Activated CD4-positive, alpha-beta T cell treated with anti-CD3 and anti-CD28 coated beads for 48 hours (primary cell): ENCODE results near the gene RAB5B.
A peak's percentile ranks its signal among the peaks of the same experiment; 100 is the strongest.
"Not testable (repeated sequence)": the region's sequence is repeated elsewhere in the genome, so short reads cannot be mapped to it uniquely, and the experiment has no call there.

ENCODE experiments used
- DNase-seq: peaks from one replicate; pipeline ENCODE4 v3.0.0-alpha.2; 2020

The RAB5B gene

GRCh38 chr12:55984861-55985260, 11.0 kb downstream of the RAB5B start:
- no peak for DNase-seq

DNA sequence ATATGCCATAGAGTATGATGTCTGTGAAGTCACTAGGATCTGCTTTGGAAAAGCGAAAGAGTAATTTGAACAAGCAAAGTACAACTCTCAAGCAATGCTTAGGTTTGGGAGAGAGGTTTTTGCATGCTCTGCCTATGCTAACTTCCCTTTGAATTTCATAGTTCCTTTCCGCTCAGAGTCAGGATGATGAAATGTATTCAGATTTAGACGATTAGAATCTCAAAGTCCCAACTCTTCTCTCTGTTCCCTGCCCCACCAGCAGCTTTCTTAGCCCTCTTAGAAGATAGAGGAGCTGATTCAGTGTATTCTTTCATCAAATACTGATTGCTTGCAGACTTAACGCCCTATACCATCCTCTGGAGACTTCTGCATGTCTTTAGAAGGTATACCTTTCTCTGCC, 11.5 kb downstream of the RAB5B start:
- no peak for DNase-seq

DNA sequence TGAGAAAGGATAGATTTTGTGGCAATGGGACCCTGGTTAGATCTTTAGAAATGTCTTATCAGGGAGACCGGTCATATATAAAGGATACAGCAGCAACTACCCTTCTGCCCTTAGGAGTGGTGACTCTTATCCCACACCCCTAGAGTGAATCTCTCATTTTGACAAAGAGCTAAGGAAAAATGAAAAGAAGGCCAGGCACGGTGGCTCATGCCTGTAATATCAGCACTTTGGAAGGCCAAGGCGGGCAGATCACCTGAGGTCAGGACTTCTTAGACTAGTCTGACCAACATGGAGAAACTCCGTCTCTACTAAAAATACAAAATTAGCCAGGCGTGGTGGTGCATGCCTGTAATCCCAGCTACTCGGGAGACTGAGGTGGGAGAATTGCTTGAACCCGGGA, 12.1 kb downstream of the RAB5B start:
- DNase-seq: not testable (repeated sequence)

GRCh38 chr12:55991110-55991509, 17.2 kb downstream of the RAB5B start:
- no peak for DNase-seq

- DNase-seq: no peak
These were observed 19.5 kb downstream of the RAB5B start for GRCh38 chr12:55993230-55993853.

DNA sequence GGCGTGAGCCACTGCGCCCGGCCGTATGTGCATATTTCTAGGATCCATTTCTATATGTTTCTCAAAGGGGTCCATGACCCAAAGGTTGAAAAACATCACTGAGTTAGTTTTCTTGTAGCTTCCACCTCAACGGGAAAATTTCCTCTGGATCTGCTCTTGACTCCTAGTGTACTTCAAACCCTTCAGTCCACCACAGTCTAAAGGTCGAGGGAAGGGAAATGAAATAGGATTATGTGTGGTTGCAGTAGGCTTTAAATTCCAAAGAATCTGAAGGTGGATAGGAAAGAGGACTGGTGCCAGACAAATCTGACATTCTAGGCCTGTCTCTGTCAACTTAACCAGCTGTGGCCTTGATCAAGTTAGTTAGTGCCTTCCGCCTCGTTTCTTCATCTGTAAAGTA, 21.5 kb downstream of the RAB5B start:
- DNase-seq: no peak

GRCh38 chr12:55996201-55996714, 22.4 kb downstream of the RAB5B start:
- DNase-seq: peak; percentile 70

DNA sequence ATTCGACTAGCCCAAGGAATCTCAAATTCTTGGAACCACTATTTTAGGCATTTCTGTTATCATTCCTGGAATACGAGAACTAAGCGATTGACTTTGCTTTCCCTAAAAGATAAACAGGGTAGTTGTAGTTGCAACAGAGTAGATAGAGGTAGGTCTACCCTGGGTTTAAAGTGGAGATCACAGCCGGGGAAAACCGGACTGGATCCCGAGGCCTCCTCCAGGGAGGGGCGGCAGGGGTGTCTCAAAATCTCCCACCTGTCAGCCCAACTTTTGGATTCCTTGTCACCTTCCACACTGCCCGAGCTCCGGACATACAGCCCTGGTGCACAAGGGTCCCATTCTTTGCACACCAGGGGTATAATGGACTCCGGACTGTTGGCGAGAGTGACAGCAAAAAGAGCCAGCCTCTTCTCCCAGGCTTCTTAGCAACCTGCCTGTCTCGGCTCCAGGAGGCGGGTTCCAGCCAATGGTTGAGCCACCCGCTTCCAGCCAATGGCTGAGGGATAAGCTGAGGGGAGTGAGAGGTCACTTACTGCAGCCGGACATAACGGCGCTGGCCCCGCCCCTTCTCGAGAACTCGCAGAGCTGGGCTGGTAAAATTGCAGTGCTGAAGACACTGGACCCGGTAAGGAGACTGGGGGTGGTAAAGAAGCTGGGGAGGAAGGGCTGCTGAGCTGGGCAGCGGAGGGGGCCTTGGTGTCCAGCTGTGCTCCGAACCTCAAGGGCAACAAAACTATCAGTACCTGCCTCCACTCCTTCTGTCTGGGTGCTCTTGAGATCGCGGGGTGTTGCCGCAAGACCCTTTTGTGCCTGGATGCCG, 23.0 kb downstream of the RAB5B start, which contains the start of gene SUOX:
Gene SUOX (plus strand): TSS at position 562 of the 820 bp plus-strand sequence. CDS start 4,946 bp downstream, outside the sequence.
- DNase-seq: peak; percentile 64

GRCh38 chr12:55997535-55997859, 23.6 kb downstream of the RAB5B start:
- no peak for DNase-seq

DNA sequence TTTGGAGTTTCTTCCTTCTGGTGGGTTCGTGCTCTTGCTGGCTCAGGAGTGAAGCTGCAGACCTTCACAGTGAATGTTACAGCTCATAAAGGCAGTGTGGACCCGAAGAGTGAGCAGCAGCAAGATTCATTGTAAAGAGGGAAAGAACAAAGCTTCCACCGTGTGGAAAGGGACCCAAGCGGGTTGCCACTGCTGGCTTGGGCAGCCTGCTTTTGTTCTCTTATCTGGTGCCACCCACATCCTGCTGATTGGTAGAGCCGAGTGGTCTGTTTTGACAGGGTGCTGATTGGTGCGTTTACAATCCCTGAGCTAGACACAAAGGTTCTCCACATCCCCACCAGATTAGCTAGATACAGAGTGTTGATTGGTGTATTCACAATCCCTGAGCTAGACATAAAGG, 25.6 kb downstream of the RAB5B start:
- DNase-seq: not testable (repeated sequence)

- not testable (repeated sequence) for DNase-seq
These were observed 26.2 kb downstream of the RAB5B start for GRCh38 chr12:55999999-56000540.

DNA sequence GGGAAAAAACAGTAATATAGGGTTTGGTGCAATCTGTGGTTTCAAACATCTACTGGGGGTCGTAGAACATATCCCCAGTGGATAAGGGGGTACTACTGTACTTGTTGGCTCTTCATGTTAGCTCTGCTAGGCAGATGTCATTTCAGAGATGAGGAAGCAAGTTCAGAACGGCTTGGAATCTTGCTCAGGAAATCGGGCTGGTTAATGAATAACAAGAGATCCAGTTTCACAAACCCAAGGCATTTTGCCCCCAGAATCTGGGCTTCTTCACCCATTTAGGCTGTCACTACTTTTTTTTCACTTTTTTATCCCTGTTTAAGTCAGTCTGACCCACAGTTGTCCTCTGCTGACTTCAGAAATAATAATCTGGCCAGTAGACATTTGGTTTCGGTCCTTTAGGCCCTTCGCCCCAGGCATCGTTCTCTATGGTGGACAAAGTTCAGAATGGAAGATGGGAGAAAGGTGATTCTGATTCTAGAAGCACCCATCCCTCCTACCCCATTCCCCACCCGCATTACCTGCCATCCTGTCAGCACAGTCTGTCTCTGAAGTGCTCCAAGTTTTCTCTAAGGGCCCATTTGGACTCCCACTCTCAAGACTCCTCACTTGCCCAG, 27.7 kb downstream of the RAB5B start:
- no peak for DNase-seq

- DNase-seq: not testable (repeated sequence)
These were observed 29.5 kb downstream of the RAB5B start for GRCh38 chr12:56003376-56003775.

DNA sequence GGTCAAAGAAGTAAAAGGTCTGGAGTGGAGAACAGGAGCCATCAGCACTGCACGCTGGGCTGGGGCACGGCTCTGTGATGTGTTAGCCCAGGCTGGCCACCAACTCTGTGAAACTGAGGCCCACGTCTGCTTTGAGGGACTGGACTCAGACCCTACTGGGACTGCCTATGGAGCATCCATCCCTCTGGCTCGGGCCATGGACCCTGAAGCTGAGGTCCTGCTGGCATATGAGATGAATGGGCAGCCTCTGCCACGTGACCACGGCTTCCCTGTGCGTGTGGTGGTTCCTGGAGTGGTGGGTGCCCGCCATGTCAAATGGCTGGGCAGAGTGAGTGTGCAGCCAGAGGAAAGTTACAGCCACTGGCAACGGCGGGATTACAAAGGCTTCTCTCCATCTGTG, 30.3 kb downstream of the RAB5B start:
- no peak for DNase-seq

DNA sequence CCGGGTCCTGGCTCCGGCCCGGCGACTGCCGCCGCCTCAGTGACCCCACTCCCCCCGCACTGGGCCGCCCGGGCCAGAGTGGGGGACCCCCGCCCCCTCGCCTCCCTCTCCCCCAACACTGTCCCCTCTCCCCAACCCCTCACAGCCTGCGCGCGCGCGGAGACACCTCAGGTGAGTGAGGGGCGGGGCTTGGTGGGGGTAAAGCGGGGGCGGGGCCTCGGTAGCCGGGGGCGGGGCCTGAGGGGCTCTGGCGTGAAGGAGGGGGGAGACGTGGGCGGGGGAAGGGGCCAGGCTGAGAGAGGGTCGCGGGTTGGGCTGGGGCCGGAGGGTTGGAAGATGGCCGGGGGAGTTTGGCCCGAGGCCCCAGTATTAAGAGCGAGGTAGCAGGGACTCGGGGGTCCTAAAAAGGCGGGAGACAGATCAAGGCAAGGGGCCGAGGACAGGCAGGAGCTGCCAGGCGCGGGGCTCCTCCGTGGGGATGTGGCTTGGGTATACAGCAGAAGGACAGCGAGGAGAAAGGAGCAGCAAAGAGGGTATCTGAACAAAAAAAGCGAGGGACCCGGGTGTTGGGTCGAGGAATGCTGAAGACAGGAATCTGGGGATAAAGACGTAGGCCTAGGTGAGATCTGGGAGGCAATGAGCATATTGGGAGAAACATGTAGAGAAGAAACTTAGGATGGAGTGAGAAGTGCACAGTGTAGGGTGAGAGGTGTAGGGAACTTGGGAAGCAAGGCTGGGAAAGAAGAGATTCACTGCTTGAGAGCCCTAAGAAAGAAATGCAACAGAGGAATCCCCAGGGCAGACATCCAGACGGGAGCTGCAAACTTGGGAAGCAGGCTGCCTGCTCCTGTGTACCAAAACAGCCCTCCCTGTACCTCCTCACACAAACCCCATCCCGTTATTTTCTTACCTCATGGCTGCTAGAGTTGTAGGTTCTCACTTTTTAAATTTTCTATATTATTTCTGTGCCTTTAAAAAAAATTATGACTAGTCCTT, 34.0 kb downstream of the RAB5B start:
- peak; percentile 71 for DNase-seq

- no peak for DNase-seq
These were observed 36.3 kb downstream of the RAB5B start for GRCh38 chr12:56010111-56010570.

DNA sequence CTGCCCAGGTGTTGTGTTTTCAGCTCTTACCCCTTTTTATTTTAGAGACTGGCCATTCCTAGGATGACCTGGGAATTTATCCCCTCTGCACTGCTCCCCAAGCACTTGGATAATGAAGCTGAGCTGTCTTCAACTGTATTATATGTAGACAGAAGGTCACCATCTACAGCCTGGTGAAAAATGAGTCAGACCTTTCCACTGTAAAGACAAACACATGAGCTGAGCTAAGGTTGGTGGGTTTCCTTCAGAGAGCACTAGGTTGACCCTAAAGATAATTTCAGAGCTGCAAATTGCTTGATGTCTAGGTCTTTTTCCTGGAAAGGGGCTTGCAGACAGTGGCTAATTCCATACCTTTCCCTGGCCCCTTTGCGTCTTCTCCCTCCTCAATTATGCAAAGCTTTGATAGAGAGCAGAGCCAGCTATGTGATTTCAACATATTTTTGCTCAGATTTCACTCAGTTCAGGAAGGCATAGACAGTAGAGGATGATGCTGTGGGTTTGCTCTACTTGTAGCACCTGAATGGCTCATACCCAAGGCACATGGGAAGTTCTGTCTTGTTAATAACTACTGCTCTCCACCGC, 37.7 kb downstream of the RAB5B start:
- DNase-seq: no peak

DNA sequence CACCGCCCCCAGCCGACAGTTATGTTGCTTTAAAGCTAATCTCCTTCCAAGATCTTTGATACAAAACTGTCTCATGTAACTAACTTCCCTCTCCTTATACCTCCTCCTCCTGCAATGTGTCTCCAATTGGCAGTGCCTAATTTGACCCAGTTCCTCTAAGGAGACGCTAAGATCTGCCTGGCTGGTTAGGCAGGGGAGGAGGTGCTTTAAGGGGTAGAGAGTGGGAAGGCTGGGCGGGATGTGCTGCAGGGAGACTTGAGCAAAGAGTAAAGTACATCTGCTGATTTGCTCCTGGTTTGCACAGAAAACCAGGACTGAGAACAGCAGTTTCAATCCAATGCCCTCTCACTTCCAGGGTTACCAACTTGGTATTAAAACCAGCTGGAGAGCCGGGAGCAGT, 39.6 kb downstream of the RAB5B start:
- no peak for DNase-seq

DNA sequence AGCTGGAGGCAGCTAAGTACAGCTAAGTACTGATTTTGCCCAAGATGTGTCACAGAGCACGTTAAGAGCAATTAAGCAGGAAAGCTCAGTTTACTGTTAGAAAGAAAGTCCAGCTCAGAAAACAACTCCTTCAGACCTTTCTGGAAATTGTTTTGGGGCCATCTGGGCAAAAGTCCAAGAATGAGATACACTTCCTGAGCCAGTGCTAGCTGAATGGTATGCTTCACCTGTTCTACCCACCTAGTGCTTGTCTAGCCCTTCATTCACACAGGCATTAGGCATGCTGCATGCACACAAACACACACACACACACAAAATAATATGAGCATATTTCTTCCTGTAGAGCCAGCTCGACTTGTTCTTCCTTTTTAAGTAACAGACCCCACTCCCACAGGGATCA, 40.3 kb downstream of the RAB5B start:
- DNase-seq: no peak

- no peak for DNase-seq
These were observed 43.3 kb downstream of the RAB5B start for GRCh38 chr12:56017181-56017580.

- no peak for DNase-seq
These were observed 44.5 kb downstream of the RAB5B start for GRCh38 chr12:56018356-56018755.
